ENCODE measurements around the gene ATXN3L.
"Not testable (repeated sequence)": the region's sequence is repeated elsewhere in the genome, so short reads cannot be mapped to it uniquely, and the experiment has no call there.

ATXN3L gene

DNA sequence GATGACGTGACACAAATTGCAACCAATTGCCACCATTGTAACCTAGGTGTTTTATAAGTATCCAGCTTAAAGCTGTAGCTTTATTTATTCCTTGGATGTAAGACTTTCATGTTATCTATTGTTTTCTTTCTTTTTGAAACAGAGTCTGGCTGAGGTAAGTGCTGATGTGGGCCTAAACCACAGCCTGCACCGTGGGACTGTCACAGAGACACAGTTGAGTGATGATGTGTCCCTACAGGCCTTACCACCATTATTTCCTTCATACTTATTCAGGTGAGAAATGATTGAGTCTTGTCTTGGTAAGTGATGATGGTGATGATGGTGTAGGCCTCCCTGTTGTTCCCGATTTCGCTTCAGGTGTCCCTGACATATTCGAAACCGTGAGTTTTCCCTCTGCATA is 8.3 kb downstream of the ATXN3L start:
- DNase-seq (ENCODE audit: low read depth): no peak
- TF ChIP-seq, protein P1, sequence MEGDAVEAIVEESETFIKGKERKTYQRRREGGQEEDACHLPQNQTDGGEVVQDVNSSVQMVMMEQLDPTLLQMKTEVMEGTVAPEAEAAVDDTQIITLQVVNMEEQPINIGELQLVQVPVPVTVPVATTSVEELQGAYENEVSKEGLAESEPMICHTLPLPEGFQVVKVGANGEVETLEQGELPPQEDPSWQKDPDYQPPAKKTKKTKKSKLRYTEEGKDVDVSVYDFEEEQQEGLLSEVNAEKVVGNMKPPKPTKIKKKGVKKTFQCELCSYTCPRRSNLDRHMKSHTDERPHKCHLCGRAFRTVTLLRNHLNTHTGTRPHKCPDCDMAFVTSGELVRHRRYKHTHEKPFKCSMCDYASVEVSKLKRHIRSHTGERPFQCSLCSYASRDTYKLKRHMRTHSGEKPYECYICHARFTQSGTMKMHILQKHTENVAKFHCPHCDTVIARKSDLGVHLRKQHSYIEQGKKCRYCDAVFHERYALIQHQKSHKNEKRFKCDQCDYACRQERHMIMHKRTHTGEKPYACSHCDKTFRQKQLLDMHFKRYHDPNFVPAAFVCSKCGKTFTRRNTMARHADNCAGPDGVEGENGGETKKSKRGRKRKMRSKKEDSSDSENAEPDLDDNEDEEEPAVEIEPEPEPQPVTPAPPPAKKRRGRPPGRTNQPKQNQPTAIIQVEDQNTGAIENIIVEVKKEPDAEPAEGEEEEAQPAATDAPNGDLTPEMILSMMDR (IDR thresholded peaks at IDR 0.05; ENCODE audit: low read depth, low read length, missing control alignments): no peak
- no peak overlapping the region for H3K4me3 ChIP-seq (ENCODE audit: low read depth, low read length)

- no peak overlapping the region for H3K4me3 ChIP-seq (ENCODE audit: low read depth, low read length)
- TF ChIP-seq, protein P1 (IDR thresholded peaks at IDR 0.05; ENCODE audit: low read depth, low read length, missing control alignments): no peak
- no peak for DNase-seq (ENCODE audit: low read depth)
Observed at GRCh38 chrX:13309631-13310030, 10.2 kb downstream of the ATXN3L start.

DNA sequence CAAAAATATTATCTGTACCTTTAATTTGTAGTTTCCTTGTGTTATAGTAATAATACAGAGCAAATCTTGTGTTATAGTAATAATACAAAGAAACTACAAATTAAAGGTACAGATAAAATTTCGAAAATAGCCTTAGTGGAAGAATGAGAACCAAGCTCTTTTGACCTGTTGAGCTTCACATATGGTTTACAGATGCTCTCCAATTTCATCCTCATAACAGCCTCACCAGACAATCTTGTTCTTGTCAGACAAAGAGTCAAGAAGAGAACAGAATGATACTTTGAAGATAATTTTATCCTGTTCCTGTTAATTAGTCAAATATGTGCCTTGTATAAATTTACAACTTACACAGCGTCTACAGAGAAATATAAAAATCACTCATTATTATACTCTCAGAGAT is 12.8 kb downstream of the ATXN3L start:
- TF ChIP-seq, protein P1 (IDR thresholded peaks at IDR 0.05; ENCODE audit: low read depth, low read length, missing control alignments): no peak
- DNase-seq (ENCODE audit: low read depth): no peak
- no peak overlapping the region for H3K4me3 ChIP-seq (ENCODE audit: low read depth, low read length)

- H3K4me3 ChIP-seq (ENCODE audit: low read depth, low read length): no peak overlapping the region
- DNase-seq (ENCODE audit: low read depth): no peak
- TF ChIP-seq, protein P1 (IDR thresholded peaks at IDR 0.05; ENCODE audit: low read depth, low read length, missing control alignments): no peak
Observed at GRCh38 chrX:13305108-13305507, 14.7 kb downstream of the ATXN3L start.

- TF ChIP-seq, protein P1 (IDR thresholded peaks at IDR 0.05; ENCODE audit: low read depth, low read length, missing control alignments): no peak
- H3K4me3 ChIP-seq (ENCODE audit: low read depth, low read length): no peak overlapping the region
- DNase-seq (ENCODE audit: low read depth): no peak
Observed at GRCh38 chrX:13304052-13304451, 15.8 kb downstream of the ATXN3L start.

DNA sequence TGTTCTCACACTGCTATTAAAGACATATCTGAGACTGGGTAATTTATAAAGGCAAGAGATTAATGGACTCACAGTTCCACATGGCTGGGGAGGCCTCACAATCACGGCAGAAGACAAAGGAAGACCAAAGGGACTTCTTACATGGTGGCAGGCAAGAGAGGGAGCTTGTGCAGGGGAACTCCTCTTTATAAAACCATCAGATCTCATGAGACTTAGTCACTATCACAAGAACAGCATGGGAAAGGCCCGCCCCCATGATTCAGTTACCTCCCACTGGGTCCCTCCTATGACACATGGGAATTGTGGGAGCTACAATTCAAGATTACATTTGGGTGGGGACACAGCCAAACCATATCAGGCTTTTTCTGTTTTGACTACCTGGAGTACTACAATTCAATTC is 16.6 kb downstream of the ATXN3L start:
- not testable (repeated sequence) for DNase-seq (ENCODE audit: low read depth); H3K4me3 ChIP-seq (ENCODE audit: low read depth, low read length)

DNA sequence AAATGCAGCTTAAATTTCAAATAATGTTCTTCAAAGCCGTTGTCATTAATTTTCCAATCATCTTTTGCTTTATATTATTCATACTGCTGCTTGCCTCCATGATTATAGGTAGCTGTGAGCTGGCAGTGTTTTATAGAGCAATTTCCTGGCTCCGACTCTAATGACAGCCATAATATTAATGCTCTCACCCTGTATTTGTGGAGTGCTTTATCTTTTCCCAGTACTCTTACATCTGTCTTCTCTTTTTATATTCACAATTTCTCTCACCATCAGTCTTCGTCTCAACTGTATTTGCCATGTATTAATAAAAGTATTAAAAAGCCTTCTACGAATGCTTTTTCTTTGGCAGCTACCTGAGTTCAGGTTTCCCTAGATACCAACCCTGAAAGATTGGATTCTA is 21.0 kb downstream of the ATXN3L start:
- H3K4me3 ChIP-seq (ENCODE audit: low read depth, low read length): no peak overlapping the region
- DNase-seq (ENCODE audit: low read depth): no peak
- TF ChIP-seq, protein P1 (IDR thresholded peaks at IDR 0.05; ENCODE audit: low read depth, low read length, missing control alignments): no peak

DNA sequence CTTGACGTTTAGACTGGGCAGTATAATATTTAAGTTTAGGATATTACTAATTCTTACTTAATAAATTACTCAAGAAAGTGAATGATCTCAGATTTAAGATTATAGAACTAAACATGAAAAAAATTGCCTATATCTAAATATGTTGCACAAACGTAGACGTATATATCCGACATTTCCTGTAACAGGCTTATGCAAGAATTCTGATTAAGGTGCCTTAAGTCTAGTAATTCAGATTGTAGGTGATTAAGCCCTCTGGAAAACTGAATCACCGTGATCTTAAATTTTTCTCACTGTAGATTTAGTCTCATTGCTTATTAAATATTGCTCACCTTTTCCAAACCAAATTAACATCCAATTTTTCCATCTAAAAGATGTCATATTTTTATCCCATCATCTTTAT is 24.0 kb downstream of the ATXN3L start:
- H3K4me3 ChIP-seq (ENCODE audit: low read depth, low read length): no peak overlapping the region
- TF ChIP-seq, protein P1 (IDR thresholded peaks at IDR 0.05; ENCODE audit: low read depth, low read length, missing control alignments): no peak
- no peak for DNase-seq (ENCODE audit: low read depth)
